ENCODE data around the gene FAF1.
A peak's percentile ranks its signal among the peaks of the same experiment; 100 is the strongest.

Gene FAF1

GRCh38 chr1:50693829-50694228, 266.2 kb downstream of the FAF1 start:
- no peak for DNase-seq

GRCh38 chr1:50684185-50684584, 275.9 kb downstream of the FAF1 start:
- no peak for DNase-seq

- DNase-seq, result no peak
These were observed 278.1 kb downstream of the FAF1 start for GRCh38 chr1:50681931-50682330.

GRCh38 chr1:50667710-50668356, 292.2 kb downstream of the FAF1 start:
- no peak for DNase-seq

- peak; percentile 41 for DNase-seq
These were observed 292.8 kb downstream of the FAF1 start for GRCh38 chr1:50667272-50667671.

GRCh38 chr1:50666849-50667248, 293.2 kb downstream of the FAF1 start:
- DNase-seq, result no peak

GRCh38 chr1:50665413-50665812, 294.7 kb downstream of the FAF1 start:
- DNase-seq, result no peak

GRCh38 chr1:50661626-50662025, 298.4 kb downstream of the FAF1 start:
- no peak for DNase-seq

GRCh38 chr1:50659107-50659662, 300.9 kb downstream of the FAF1 start:
- DNase-seq, result no peak

GRCh38 chr1:50658459-50659076, 301.5 kb downstream of the FAF1 start:
- no peak for DNase-seq

- DNase-seq, result no peak
These were observed 303.1 kb downstream of the FAF1 start for GRCh38 chr1:50656931-50657330.

GRCh38 chr1:50651476-50652263, 308.4 kb downstream of the FAF1 start:
- DNase-seq, result no peak

- no peak for DNase-seq
These were observed 313.5 kb downstream of the FAF1 start for GRCh38 chr1:50646526-50646925.

- DNase-seq, result no peak
These were observed 314.9 kb downstream of the FAF1 start for GRCh38 chr1:50645139-50645538.

- DNase-seq, result no peak
These were observed 315.5 kb downstream of the FAF1 start for GRCh38 chr1:50644447-50645105.

- no peak for DNase-seq
These were observed 322.6 kb downstream of the FAF1 start for GRCh38 chr1:50637460-50637859.

- no peak for DNase-seq
These were observed 325.8 kb downstream of the FAF1 start for GRCh38 chr1:50634251-50634650.

GRCh38 chr1:50633465-50633864, 326.6 kb downstream of the FAF1 start:
- no peak for DNase-seq

GRCh38 chr1:50631161-50631560, 328.9 kb downstream of the FAF1 start:
- no peak for DNase-seq

- DNase-seq, result no peak
These were observed 337.8 kb downstream of the FAF1 start for GRCh38 chr1:50622259-50622658.

- DNase-seq, result peak; percentile 87
These were observed 339.3 kb downstream of the FAF1 start for GRCh38 chr1:50620680-50621329.

GRCh38 chr1:50615036-50615750, 344.9 kb downstream of the FAF1 start:
- DNase-seq, result no peak

Measured in hematopoietic multipotent progenitor cell treated with erythropoietin and hydrocortisone succinate and interleukin-3 and kit ligand, for 6 days (in vitro differentiated cells).